ENCODE results near the gene MMP19.
"Not testable (repeated sequence)": the region's sequence is repeated elsewhere in the genome, so short reads cannot be mapped to it uniquely, and the experiment has no call there.

- not testable (repeated sequence) for TF ChIP-seq CTCF (IDR thresholded peaks at IDR 0.05 in 8 of 11, conservative IDR thresholded peaks at IDR 0.05 in 3 of 11); POLR2A (IDR thresholded peaks at IDR 0.05); POLR2AphosphoS5 (IDR thresholded peaks at IDR 0.05)
Observed at GRCh38 chr12:55862931-55863330, 20.2 kb upstream of the MMP19 start.

Measured in spleen (tissue), 7 donors.